Esophagus muscularis mucosa (tissue), 4 donors: ENCODE data around the gene COA3. TPM values are rescaled to one million over a fixed set of nuclear protein-coding genes. Genes with fewer than 3 reads are reported as not detected.
A peak's percentile ranks its signal among the peaks of the same experiment; 100 is the strongest.

Experiments used
- DNase-seq: peaks from one replicate; pipeline ENCODE4 v3.0.0-alpha.2; 2017; ENCODE audit errors: extremely low spot score
- H3K27ac ChIP-seq, 4 donors: fragments of 200-600 bp; sonication (generic); replicated peaks in 1 of 4; 1 replicate in 3 of 4; 2 replicates in 1 of 4; pipeline ENCODE4 v1.5.1; 2016 to 2019; ENCODE audit warnings: mild to moderate bottlenecking in 1 of 4
- H3K27me3 ChIP-seq, 4 donors: fragments of 200-600 bp; sonication (generic); one replicate each; pipeline versions ENCODE4 v1.5.1 to v1.6.0; 2016 to 2019
- H3K36me3 ChIP-seq, 4 donors: fragments of 200-600 bp; sonication (generic); one replicate each; pipeline ENCODE4 v1.5.1; 2016 to 2019
- H3K4me1 ChIP-seq, 4 donors: fragments of 200-600 bp; sonication (generic); one replicate each; pipeline ENCODE4 v1.5.1; 2016 to 2019
- H3K4me3 ChIP-seq, 4 donors: fragments of 200-600 bp; sonication (generic); 1 replicate in 2 of 4; 2 replicates in 2 of 4; pipeline ENCODE4 v1.5.1; 2016 to 2019; ENCODE audit warnings: mild to moderate bottlenecking in 4 of 4, moderate library complexity in 1 of 4
- H3K9me3 ChIP-seq, 4 donors: fragments of 200-600 bp; sonication (generic); 1 replicate in 3 of 4; 2 replicates in 1 of 4; pipeline ENCODE4 v1.5.1; 2016 to 2019
- CTCF ChIP-seq, 3 experiments: fragments of 200-600 bp in 2 of 3; fragments of 450-650 bp in 1 of 3; sonication (generic) in 2 of 3; IDR thresholded peaks; one replicate each; pipeline ENCODE4 v1.5.1; 2017 to 2019; ENCODE audit warnings: antibody characterized with exemption in 3 of 3, mild to moderate bottlenecking in 2 of 3, moderate library complexity in 1 of 3
- EP300 ChIP-seq: sonication (generic); formaldehyde crosslinking; IDR thresholded peaks from one replicate; pipeline ENCODE4 v1.6.1; 2017; ENCODE audit warnings: antibody characterized with exemption
- POLR2A ChIP-seq: fragments of 450-650 bp; IDR thresholded peaks from one replicate; pipeline ENCODE4 v1.6.1; 2017; ENCODE audit warnings: antibody characterized with exemption, moderate library complexity, mild to moderate bottlenecking, low read depth
- POLR2AphosphoS5 ChIP-seq, 2 donors: sonication (generic); formaldehyde crosslinking; IDR thresholded peaks; one replicate each; pipeline ENCODE4 v1.6.1; 2017; ENCODE audit warnings: antibody characterized with exemption in 2 of 2
- WGBS: methylation state at CpG from one replicate; pipeline ENCODE4 v1.1.5; 2018; 5-methylcytosine and 5-hydroxymethylcytosine counted together
- intact Hi-C: fragments of 100-400 bp; cut with DNase I; formaldehyde crosslinking; loops from one replicate; pipeline ENCODE4 v1.15.1; 2023
- total RNA-seq, 4 donors: library from RNA; depleted of rRNA; stranded (reverse); fragments of >200 nt; gene quantifications; one replicate each; pipeline versions ENCODE4 v1.1.0 to v1.2.1, GENCODE V29; 2016

The COA3 gene
- total RNA-seq, 4 donors from 2014 or later = 65.9 to 74.6 (median 68.3) TPM

- Histone ChIP-seq H3K4me1 (peaks cover 18 to 50% (median 44%) of the 10 kb centered on the region in 4 donors), H3K27me3 (peaks cover 0 to 38% (median 10%) of the 10 kb centered on the region in 4 donors), H3K4me3 (no peak overlapping the region), H3K9me3 (no peaks in the 10 kb centered on the region), H3K36me3 (peaks cover 26 to 54% (median 47%) of the 10 kb centered on the region in 4 donors), H3K27ac (no peak overlapping the region)
- 84% methylated on average over 5 of the region's 5 CpGs for WGBS
- intact Hi-C loops = no loop called here
- no peak for TF ChIP-seq EP300
- TF ChIP-seq POLR2AphosphoS5 (IDR thresholded peaks at IDR 0.05) = no peak
- TF ChIP-seq CTCF (IDR thresholded peaks at IDR 0.05) = no peak
- no peak for TF ChIP-seq POLR2A
- DNase-seq = no peak
These were observed 19.9 kb downstream of the COA3 start for GRCh38 chr17:42778570-42778969.

GRCh38 chr17:42775534-42776098 is 22.9 kb downstream of the COA3 start:
- WGBS = 77% methylated on average over 3 of the region's 3 CpGs
- intact Hi-C loops = no loop called here

GRCh38 chr17:42774066-42774745 is 24.3 kb downstream of the COA3 start:
- 67% methylated on average over 3 of the region's 3 CpGs for WGBS
- Histone ChIP-seq H3K4me1 (peaks cover 14 to 19% (median 17%) of the 10 kb centered on the region in 4 donors), H3K27me3 (no peaks in the 10 kb centered on the region), H3K4me3 (peak overlapping the region; percentile 75 to 98 (median 84)), H3K27ac (peak overlapping the region; percentile 83 to 90 (median 88)), H3K36me3 (peaks cover 23 to 48% (median 42%) of the 10 kb centered on the region in 4 donors), H3K9me3 (no peaks in the 10 kb centered on the region)
- intact Hi-C loops = no loop called here
- no peak for DNase-seq
- TF ChIP-seq POLR2A (no peak), EP300 (no peak), POLR2AphosphoS5 (IDR thresholded peaks at IDR 0.05) (no peak), CTCF (IDR thresholded peaks at IDR 0.05) (no peak)

More at GRCh38 chr17:42775534-42776098, 22.9 kb downstream of the COA3 start:
- H3K9me3 ChIP-seq = no peaks in the 10 kb centered on the region
- peaks cover 16 to 30% (median 28%) of the 10 kb centered on the region in 4 donors for H3K4me1 ChIP-seq
- TF ChIP-seq CTCF (IDR thresholded peaks at IDR 0.05) (no peak), EP300 (no peak), POLR2A (no peak), POLR2AphosphoS5 (IDR thresholded peaks at IDR 0.05) (no peak)
- no peak overlapping the region for H3K4me3 ChIP-seq
- H3K27me3 ChIP-seq = peaks cover 0 to 9% (median 0%) of the 10 kb centered on the region in 4 donors
- no peak overlapping the region for H3K27ac ChIP-seq
- H3K36me3 ChIP-seq = peaks cover 26 to 54% (median 47%) of the 10 kb centered on the region in 4 donors
- no peak for DNase-seq

- H3K4me3 ChIP-seq = peak within 1 kb of the TSS; percentile 75 to 98 (median 84)
- under 1% methylated on average over 35 of the region's 39 CpGs for WGBS
- H3K9me3 ChIP-seq = no peaks in the 10 kb centered on the region
- H3K27ac ChIP-seq = peak within 1 kb of the TSS; percentile 83 to 90 (median 88)
- H3K27me3 ChIP-seq = peaks cover 0 to 4% (median 0%) of the 10 kb centered on the region in 4 donors
- peaks cover 14 to 19% (median 17%) of the 10 kb centered on the region in 4 donors for H3K4me1 ChIP-seq
- intact Hi-C loops = no loop called here
- no peak for DNase-seq
- peaks cover 17 to 41% (median 34%) of the 10 kb centered on the region in 4 donors for H3K36me3 ChIP-seq
- TF ChIP-seq POLR2AphosphoS5 (IDR thresholded peaks at IDR 0.05) (peak; percentile 91 to 92), EP300 (no peak), CTCF (IDR thresholded peaks at IDR 0.05) (peak; percentile 11 to 35 (median 18)), POLR2A (peak; percentile 39)
These were observed 25.0 kb downstream of the COA3 start, which contains the start of gene VPS25 for GRCh38 chr17:42773290-42774035. Gene VPS25, plus strand, starts transcription at chr17:42773449. Its CDS starts 27 bp downstream, at chr17:42773476.
